Middle frontal gyrus (tissue), 1 donor: Measurements from ENCODE around the gene CNTN4.
A peak's percentile ranks its signal among the peaks of the same experiment; 100 is the strongest.

Source experiments
- DNase-seq: peaks from one replicate; pipeline ENCODE4 v3.0.0-alpha.2; 2015; ENCODE audit warnings: low spot score; ENCODE audit errors: extremely low spot score

CNTN4 gene

DNA sequence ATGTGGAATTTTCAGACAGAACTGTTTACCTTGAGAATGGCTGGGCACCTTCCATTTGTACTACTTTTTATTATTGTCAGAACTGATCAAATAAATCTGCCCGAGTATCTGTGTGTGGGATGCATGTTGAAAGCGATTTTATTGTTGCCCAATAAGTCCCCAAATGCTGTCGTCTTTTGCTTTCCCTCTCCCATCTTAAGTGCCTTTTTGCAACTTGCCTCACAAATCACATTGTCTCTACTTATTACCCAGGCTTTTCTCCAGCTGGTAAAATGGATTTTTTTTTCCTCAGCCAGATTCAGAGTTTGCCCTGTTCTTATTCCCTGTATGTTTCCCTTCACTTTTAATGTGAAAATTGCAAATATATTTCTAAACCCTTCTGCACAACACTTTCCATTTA lies 163.1 kb downstream of the CNTN4 start:
- no peak for DNase-seq

DNA sequence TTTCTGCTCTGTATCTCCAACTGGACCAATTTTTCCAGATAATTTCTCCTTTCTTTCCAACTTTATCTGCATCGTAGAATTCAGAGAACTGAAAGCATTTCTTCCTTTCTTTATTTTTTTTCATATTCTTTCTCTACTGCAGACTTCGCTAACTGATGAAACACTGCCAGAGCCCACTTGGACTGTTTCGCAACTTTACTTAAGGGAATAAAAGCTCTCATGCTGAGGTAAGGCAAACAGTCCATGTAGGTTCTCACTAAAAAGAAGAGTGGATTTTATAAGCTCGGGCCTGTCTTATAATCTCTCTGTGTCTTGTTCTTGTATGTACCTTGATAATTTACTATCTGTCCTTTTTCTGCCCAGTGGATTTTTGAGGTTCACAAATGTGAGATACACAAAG lies 163.5 kb downstream of the CNTN4 start:
- no peak for DNase-seq

DNA sequence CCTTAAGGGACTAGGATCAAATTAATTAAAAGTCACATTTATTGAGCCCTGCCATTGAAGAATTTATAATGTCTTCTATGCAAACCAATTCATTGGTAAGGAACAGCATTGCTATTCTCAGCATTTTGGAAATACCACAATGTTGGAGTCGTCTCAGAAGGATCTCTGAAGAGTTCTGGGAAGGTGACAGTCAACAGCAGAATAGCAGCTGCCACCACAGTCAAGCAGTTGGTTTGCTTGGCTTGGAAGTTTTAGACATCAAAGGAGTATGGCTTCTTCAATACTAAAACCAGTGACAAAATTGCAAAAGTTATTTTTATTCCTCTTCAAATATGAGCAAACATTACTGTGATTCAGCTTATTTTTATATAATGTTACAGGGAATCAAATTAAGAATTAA lies 167.9 kb downstream of the CNTN4 start:
- no peak for DNase-seq

DNA sequence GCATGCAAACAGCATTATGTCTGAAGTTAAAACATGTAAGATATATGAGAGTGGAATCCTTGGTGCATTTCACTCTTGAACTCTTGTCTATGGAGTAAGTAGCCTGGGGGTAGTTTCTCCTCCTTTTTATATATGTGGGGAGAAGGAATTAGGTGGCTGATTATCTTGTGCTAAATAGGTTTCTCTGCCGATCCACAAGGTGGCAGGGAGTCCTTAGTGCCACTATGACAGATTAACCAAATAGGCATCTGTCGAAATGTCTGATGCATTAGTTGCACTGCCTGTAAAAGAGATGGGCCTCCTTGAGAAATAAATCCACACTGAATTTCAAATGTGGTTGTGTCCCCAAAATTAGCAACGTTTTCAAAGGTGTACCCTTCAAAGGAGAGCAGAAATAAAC lies 170.1 kb downstream of the CNTN4 start:
- DNase-seq, result no peak

DNA sequence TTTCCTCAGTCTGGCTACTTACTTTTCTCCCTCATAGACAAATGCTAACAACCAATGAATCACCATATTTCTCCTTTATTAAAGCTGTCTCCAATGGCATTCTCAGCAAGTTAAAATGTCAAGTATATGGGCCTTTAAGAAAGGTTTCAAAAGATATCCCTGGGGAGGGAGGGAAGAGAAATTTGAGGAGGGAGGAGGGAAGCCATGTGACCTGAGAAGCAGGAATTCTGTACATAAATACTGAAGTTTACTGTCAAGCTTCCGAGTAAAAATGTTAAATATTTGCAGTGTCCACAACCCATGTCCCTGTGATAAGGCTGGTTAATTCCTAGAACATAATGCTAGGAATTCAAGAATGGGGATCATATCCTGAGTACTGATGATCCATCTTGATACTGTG lies 175.9 kb downstream of the CNTN4 start:
- DNase-seq, result no peak

DNA sequence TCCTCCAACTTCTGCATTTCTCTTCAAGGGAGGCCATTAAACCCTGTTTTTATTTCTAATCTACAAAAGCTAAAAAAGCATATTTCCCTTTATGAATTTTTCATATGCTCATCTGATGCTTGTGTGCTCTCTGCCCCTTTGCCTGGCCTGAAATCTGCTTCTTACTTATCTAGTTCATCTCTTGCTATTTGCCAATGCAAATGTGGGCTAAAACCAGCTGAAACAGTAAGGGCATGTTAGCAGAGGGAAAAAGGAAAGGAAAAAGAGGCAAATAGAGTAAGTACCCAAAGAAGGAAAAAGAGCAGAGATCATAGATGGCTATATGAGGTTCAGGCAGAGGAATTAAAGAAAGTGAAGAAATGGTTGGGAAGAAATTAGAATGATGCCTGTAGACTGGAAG lies 185.2 kb downstream of the CNTN4 start:
- DNase-seq, result no peak

DNA sequence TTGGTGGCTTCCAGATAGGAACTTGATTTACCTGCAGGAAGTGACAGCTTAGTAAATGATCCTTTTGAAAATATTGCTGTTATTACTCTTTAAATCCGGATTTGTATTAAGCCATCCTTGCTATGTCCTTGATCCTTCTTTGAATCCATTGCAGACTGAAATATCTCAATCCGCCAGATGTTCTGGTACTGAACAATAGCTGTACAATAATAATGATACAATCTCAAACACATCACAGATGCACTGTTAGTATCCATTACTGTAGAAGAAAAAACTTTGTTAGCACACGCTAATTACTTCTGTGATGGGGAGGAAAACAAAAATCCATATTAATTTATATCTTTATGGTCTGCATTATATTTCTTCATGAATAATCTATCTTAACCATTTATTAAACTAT lies 202.3 kb downstream of the CNTN4 start:
- DNase-seq, result no peak

DNA sequence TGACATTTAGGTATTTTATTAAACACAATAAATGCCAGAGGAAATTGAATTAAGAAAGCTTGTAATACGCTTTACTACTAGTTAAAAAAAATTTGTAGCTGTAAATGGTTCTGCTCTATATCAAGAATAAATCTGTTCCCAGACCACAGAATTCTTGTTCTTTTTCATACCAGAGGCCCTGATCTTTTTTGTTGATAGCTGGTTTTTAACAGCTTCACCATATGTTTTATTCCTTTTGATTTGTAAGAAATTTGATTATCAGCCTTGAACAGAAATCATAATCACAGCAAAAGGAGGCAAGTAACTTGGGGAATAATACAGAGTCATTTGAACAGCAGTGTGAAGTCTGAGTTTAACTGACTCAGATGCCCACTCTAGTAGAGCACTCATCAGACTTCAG lies 202.7 kb downstream of the CNTN4 start:
- no peak for DNase-seq

DNA sequence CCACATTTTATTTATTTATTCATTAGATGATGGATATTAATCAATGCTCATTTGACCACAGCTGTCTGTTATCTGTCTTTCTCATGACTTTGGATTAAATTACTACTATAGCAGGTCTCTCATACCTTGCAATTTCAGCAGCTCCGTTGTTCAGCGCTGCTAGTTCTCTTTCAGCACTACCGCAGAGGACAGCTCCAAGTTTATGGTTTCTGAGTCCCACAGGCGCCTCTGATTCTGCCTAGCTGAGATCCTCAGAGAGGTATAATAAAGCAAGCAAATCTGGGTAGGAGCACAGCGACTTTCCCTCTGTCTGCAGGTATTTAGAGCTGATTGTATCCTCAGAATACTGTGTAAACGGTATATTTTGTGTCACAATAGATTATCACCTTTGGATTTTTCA lies 204.9 kb downstream of the CNTN4 start:
- no peak for DNase-seq

DNA sequence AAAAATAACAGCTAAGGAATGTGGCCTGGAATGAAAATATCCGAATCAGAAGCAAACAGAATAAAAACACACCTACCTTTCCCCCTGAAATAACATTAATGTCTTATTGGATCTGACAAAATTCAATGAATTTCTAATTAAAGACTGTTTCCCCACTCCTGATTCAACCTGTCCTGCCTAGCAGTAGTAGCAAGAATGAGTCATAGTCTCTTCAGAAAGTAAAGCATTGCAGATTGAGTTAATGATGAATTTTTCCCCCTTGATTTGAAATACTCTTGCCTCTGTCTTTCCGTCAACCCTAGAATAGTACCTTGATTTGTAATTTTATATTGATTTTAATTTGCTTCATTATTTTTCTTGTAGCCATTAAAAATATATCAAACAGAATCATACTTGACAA lies 212.4 kb downstream of the CNTN4 start:
- DNase-seq, result no peak

DNA sequence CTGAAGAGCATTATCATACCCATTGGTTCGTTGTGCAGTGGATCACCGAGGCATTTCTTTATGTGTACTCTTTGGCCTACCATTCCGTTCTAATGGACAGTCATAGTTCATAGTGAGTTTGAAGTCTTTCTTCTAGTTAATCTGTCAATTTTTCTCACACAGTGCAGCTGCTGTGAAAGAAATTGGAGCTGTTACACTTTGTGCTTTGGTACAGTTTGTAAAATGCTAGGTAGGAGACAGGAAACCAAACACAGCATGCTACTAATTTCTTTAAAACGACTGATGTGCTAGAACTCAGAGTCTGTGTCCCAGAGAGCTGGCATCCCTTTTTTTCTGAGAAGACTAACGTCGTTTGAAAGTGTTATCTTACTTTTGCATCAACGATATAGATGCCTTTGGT lies 218.9 kb downstream of the CNTN4 start:
- DNase-seq, result no peak

DNA sequence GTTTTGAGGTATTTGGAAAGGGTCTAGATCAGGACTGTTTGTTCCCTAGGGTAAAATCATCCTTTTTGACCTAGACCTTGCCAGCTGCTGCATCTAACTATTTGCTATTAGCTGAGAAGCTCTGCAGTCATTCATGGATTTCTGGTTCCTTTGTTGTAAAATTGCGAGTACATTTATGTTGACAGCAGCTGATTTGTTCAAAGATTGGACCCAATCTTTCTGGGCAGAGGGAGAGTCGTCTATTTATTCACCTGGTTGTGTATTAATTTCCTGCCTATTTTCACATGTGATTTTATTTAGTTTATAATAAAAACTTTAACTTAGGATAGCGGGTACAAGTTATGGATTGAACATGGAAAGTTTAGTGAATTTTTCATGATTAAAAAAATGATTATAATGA lies 236.3 kb downstream of the CNTN4 start:
- no peak for DNase-seq

DNA sequence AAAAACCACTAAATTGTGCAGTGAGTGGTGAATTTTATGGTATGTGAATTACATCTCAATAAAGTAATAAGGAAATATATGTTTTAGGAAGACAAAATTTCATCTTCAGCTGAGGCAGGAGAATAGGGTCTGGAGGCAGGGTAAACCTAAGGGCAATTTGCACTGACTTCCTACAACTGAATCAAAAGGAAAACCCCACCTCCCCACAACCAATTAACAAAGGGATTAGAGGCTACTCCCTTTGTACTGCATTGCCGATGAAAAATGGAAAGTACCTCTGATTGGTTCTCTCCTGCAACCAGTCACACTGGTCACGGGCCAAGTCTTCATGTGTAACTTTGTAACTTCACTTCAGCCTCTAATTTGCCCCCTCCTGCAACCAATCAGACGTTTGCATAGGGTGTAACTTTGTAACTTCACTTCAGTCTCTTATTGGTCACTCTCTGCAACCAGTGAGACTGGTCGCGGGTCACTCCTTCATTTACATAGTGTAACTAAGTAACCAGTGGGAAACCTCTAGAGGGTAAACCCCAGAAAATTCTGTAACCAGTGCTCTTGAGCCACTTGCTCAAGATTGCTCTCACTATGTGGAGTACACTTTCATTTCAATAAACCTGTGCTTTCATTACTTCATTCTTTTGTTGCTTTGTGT lies 244.5 kb downstream of the CNTN4 start:
- DNase-seq, result no peak

DNA sequence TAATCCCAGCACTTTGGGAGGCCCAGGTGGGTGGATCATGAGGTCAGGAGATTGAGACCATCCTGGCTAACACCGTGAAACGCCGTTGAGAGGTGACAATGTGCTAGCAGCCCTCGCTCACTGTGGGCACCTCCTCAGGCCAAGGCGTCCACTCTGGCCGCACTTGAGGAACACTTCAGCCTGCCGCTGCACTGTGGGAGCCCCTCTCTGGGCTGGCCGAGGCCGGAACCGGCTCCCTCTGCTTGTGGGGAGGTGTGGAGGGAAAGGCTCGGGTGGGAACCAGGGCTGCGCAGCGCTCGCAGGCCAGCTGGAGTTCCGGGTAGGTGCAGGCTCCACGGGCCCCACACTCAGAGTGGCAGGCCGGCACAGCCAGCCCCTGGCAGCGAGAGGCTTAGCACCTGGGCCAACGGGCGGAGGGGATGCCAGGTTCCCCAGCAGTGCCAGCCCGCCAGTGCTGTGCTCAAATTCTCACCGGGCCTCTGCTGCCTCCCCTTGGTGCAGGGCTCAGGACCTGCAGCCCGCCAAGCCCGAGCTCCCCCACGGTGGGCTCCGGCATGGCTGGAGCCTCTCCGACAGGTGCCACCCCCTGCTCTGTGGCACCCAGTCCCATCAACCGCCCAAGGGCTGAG lies 253.6 kb downstream of the CNTN4 start:
- no peak for DNase-seq

DNA sequence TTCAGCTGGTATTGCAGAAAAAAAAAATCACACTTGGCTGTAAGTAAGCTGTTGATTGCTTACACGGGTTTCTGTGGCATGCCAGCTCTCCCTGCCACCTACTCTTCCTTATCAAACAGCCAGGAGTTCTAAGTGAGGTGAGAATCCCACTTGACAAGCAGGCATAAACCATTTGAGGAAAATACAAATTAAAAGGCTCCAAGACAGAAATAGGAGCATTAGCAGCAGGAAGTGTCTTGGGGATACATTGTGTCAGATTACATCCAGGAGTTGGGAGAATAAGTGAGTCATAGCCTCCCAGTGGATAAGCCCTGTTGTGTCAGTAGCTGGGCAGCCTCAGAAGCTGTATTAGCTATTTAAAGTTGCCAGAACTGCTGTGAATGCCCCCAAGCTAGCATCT lies 256.0 kb downstream of the CNTN4 start:
- DNase-seq, result peak; percentile 14

DNA sequence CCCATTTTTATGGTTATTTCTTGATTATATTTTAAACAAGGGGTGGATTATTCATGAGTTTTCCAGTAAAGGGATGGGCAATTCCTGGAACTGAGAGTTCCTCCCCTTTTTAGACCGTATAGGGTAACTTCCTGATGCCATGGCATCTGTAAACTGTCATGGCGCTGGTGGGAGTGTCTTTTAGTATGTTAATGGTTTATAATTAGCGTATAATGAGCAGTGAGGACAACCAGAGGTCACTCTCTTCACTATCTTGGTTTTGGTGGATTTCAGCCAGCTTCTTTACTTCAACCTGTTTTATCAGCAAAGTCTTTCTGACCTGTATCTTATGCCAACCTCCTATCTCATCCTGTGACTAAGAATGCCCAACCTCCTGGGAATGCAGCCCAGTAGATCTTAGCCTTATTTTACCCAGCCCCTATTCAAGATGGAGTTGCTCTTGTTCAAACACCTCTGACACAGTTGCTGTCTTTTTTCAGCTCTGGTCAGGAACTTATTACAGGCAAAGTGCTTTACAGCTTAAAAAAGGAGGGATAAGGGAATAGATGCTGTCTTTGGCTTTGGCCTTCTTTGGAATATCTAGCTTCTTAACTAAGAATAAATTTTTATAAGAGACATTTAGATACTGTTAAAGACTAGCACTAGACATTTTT lies 257.8 kb downstream of the CNTN4 start:
- no peak for DNase-seq

DNA sequence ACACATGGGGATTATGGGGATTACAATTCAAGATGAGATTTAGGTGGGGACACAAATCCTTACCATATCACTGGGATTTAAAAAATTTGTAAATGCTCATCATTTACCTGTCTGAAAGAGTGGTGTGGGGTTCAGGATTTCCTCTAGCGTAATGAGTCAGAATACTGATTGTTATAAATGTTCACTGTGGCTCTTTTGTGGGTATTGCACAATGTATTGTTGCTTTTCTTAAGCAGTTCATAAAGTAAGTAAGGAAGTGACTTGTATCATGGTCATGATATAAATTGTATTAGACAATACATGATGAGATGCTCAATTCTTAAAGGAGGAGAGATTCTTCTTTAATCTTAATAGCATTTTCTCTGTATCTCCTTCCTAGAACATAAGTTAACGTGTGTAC lies 262.1 kb downstream of the CNTN4 start:
- DNase-seq, result no peak

DNA sequence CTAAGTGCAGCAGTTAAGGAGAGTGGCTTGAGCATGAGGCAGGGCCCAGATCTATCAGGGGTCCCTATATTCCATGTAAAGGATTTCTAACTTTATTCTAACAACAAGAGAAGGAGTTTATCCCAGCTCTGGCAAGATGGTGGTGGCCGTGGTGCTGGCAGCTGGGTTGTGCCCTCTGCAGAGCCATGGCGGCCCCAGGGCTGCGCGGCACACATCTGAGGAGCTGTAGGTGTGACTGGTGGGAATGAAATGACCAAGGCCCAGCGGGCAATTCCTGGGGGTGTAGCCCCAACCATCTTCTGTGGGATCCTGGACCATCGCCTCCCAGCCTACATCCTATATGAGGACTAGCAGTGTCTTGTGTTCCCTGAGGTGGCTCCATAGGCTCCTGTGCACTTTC lies 263.5 kb downstream of the CNTN4 start:
- DNase-seq, result no peak

DNA sequence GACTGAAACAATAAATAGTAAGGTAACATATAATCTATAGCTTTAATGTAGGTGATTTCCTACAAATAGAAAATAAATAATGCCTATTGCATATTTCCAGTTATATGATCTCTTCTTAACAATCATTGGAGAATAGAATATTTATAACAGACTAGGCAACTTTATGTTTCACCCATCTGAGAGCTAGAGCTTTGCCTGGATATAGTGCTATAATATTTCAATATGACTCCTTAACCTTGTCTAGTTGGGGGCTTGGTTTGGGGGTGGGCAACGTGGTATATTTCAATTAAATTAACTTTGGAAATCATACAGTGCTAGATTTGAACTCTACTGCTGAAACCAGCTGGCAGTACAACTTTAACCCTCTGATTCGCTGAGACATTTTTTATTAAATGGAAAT lies 265.2 kb downstream of the CNTN4 start:
- no peak for DNase-seq

DNA sequence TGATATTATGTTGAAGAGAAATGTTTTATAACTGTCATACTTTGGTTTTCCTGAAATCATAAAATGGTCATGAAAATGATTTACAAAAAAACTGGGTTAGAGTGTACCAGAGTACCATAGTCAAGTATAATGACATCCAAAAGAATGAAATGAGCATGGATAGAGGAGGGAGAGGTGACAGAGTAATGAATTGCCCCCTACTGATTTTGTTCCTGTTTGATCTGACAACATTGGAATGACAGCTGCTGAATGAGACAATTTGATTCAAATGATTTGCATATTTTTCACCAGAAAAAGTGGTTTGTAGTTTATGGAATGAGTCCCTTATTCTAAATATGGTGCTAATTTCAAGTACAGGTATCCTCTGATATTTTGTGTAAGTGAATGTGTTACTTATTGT lies 271.7 kb downstream of the CNTN4 start:
- DNase-seq, result no peak

DNA sequence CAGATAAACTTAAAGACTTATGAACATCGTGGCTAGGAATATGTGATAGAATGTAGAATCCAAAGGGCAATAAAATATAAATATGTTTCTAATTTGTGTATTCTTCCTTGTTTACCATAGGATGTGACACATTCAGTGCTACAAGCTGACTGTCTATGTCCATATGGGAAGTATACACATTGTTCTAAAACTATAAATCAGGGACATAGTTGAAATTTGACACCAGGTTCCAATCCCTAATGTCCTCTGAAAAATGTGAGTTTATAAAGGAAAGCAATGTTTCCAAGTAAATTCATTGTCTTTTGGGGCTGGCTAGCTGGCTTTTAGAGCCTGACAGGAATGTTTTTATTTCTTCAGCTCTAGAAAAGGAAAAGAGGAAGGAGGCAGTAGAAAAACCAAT lies 273.6 kb downstream of the CNTN4 start:
- no peak for DNase-seq

DNA sequence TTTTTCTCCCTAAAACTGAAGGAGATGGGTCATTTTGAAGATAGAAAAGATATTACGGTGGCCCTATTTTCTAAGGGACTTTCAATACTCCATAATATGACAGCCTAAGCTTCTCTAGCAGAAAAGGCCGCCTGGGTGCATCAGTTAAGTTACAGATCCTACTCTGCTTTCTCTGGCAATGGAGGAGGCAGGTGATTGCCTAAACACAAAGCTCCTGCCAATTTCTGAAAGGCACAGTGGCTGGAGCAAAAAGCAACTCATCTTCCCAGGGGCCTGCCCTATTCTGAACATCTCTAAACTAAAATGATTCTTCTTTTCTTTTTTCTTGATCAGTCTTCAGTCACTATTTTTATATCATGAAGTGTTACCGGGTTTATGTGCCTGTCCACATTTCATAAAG lies 276.7 kb downstream of the CNTN4 start:
- DNase-seq, result no peak

DNA sequence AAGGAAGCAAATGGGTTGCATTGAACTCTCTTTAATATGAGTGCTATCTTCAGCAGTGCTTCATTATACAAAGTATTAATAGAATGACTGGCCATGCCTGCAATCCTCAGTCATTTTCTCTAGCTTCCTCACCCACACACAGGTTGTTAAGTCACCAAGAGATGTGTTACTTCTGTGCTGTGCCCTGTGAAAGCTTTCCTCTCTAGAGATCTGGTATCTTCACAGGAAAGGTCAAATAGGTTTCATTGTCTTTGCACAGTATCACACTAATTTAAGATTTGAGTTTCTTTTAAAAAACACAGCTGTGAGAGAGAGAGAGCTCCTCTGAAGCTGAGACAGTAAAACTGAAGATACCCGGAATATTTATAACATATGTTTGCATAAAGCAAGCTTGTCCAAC lies 278.6 kb downstream of the CNTN4 start:
- no peak for DNase-seq
